GM12874 (cell line): ENCODE measurements around the gene FOXP4.

Experiments used
- TF ChIP-seq, protein P1 (sequence below): IDR thresholded peaks from 2 replicates; pipeline ENCODE4 v1.5.1; 2011; ENCODE audit warnings: low read depth, mild to moderate bottlenecking, control low read depth, low read length, moderate library complexity; ENCODE audit not compliant: insufficient read depth

The FOXP4 gene

DNA sequence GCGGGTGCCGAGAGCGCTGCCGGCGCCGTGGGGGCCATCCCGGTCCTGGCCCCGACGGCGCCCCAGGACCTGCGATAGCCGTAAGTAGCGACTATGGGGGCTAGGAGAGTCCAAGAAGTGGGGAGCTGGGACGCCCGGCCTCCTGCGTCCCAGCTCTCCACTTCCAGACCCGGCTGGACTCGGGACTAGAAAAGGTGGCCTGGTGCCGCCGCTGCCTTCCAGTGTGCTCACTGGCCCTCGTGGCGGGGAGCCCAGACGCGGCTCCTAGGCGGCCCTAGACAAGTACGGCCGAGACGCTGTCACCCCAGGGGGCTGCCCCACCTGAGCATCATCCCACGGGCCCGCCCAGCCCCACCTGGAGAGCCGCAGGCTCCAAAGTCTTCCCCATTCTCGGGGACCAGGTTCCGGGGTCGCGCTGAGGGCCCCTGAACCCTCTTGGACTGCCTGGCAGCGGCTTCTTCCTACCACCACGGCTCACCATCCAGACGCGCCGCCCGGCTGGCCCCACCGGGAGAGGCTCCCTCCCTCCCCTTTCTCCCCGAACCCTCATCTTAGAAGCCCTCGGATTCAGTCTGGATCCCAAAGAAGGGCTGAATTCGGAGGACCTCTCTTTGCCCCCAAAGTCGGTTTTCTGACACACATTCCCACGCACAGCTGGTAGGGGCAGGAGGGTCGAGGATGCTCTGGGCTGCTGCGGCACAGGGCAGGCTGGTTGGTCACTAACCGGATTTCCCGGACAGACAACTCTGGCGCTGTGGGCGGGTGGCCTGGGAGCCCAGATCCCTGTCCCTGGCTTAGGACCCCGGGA is 91.2 kb downstream of the FOXP4 start:
- TF ChIP-seq, protein P1, sequence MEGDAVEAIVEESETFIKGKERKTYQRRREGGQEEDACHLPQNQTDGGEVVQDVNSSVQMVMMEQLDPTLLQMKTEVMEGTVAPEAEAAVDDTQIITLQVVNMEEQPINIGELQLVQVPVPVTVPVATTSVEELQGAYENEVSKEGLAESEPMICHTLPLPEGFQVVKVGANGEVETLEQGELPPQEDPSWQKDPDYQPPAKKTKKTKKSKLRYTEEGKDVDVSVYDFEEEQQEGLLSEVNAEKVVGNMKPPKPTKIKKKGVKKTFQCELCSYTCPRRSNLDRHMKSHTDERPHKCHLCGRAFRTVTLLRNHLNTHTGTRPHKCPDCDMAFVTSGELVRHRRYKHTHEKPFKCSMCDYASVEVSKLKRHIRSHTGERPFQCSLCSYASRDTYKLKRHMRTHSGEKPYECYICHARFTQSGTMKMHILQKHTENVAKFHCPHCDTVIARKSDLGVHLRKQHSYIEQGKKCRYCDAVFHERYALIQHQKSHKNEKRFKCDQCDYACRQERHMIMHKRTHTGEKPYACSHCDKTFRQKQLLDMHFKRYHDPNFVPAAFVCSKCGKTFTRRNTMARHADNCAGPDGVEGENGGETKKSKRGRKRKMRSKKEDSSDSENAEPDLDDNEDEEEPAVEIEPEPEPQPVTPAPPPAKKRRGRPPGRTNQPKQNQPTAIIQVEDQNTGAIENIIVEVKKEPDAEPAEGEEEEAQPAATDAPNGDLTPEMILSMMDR: no peak

GRCh38 chr6:41638002-41638934 is 92.1 kb downstream of the FOXP4 start, which contains the start of gene MDFI:
Gene MDFI (plus strand): TSS chr6:41638468. CDS start chr6:41638750, 282 bp downstream.
- TF ChIP-seq, protein P1: no peak

DNA sequence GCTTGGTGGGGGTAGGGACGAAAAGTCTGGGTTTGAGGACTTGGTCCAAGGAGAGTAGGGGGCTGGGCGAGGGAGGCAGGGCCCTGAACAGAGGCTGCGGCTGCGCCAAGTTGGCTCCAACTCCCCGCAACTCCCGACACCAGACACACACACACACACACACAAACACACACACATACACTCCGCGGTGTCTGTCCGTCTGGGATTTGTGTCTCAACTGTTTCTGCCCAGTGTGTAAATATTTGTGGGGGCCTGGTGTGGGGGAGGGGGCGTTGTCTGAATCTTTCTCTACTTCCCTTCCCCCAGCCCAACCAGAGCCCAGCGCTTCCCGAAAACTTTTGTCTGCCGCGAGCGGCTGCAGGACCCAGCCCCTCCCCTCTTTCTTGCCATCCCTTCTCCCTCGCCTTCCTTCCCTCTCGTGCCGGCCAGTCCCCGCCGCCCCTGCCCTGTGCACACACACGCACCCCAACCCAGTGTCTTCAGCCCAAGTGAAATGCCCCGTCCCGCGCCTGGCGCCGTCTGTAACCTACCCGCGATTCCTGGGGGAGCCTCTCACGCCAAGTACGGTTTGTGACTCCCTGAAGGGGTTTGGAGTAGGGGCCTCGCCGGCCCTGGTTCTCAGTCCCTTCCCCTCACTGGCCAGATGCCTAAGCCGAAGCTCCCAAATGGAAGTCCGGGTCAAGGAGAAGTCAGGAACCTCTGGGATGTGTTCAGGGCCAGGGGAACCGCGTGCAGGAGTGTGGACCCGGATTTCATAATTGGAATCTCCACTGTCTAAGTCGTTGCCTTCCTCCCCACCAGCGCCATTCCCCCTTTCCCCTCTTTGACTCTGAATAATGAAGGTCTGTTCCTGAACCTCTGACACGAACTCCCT is 93.0 kb downstream of the FOXP4 start:
- TF ChIP-seq, protein P1: no peak

DNA sequence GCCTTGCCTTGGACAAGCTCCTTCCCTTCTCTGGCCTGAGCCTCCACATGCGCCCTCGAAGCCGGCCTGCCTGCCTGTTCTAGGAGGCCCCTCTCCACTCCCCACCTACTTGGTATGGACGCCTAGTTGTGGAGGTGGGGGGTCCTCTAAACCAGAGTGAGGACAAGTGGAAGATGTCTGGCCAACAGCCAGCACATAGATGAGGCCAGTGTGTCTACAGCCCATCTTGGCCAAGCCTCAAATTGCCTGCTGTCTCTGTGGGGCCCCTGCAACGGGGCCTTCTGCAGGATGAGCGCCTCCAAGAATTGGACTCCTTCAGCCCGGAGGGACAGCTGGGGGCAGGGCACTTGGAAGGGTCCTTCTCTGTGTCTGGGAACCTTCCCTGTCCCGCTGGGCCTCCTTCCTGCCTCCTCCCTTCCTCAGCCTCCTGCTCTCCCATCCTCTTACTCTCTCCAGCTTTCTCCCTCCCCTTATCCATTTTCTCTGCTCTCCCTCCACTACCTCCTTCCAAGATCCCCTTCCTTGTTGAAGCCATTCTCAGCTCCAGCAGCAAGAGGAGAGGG is 93.7 kb downstream of the FOXP4 start:
- TF ChIP-seq, protein P1: no peak

GRCh38 chr6:41640426-41640825 is 94.2 kb downstream of the FOXP4 start:
- TF ChIP-seq, protein P1: no peak

DNA sequence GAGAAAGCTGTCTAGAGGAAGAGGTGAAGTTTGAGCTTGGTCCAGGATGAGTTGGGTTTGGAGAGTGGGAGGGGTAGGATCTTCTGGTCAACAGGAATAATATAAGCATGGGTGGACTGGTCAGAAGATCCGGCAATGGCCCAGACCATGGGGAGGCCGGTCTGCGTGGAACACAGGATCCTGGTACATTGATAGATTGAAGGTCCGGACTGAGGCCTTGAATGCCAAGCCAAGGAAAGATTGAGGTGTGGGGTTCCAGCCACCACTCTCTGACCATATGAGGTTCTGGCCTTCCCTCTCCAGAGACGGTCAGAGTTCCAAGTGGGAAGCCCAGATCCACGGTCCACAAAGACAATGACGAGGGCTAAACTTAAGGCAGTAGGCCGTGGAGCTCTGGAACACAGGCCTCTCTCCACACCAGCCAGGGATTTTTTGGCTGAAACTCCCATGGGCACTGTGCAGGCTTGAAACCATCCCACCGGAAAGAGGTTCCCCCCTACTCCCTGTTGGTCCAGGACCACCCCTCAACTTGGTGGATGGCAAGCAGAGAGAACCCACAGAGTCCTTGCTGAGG is 95.3 kb downstream of the FOXP4 start:
- TF ChIP-seq, protein P1: no peak
